GM21526 (cell line): ENCODE results near the gene SOX13.

Experiments used
- ATAC-seq: cut with Tn5 transposase; IDR thresholded peaks from one replicate; pipeline ENCODE4 v1.9.1; 2021; ENCODE audit warnings: moderate library complexity; ENCODE audit not compliant: unreplicated experiment, low FRiP score

SOX13 gene

DNA sequence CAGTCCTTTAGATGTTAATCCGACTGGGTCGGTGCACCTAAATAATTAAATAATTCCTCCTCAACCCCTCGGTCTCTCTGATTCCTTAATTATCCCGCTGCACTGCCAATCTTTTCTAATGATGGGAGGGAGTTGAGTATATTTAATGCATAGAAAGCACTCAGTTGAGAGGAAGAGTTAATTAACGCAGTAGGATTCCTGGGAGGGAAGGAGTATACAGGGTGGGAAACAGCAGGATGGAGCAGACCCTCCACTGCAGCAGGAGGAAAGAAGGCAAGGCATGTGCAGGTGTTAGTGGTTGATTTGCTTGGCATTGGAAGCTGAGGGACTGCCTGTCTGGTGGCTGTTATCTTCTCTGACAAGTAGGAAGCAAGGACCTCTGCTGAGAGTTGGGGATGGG is 103.1 kb downstream of the SOX13 start:
- no peak for ATAC-seq

- no peak for ATAC-seq
These were observed 104.2 kb downstream of the SOX13 start for GRCh38 chr1:204177133-204177532.
